AG20443 (cell line): Measurements from ENCODE around the gene PDE1C.

ENCODE experiments used
- DNase-seq: peaks from one replicate; pipeline ENCODE4 v3.0.0; 2012; ENCODE audit warnings: low spot score, mixed read lengths

Gene PDE1C

DNA sequence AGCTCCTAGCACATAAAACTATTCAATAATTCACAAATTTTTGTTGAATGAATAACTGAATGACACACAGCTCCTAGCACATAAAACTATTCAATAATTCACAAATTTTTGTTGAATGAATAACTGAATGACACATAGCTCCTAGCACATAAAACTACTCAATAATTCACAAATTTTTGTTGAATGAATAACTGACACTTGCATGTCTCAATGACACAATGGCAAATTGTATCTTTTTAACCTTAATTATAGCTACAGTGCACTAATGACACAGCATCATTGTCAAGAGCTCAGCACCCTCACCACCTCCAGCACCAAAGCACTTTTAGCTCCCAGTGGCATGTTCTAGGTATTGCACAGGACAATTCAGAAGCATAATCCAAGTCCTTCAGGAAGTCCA is 131.6 kb downstream of the PDE1C start:
- peak; percentile 22 for DNase-seq

DNA sequence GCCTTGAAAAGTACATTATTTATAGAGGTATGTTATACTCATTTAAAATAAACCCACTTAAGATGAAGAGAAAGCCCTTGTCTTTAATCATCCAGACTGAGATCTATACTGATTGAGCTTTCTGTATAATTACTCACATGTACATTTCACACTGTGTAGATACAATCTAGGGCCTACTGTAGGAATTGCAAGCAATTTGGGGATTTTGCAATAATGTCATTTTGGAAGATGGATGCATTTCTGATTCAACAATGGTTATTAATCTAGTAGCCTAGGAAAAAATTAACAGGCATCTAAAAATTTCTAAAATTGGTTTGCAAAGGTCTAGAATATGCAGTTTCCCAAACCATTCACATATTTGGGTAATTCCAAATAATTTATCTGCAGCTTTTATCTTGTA is 132.2 kb downstream of the PDE1C start:
- DNase-seq, result no peak

DNA sequence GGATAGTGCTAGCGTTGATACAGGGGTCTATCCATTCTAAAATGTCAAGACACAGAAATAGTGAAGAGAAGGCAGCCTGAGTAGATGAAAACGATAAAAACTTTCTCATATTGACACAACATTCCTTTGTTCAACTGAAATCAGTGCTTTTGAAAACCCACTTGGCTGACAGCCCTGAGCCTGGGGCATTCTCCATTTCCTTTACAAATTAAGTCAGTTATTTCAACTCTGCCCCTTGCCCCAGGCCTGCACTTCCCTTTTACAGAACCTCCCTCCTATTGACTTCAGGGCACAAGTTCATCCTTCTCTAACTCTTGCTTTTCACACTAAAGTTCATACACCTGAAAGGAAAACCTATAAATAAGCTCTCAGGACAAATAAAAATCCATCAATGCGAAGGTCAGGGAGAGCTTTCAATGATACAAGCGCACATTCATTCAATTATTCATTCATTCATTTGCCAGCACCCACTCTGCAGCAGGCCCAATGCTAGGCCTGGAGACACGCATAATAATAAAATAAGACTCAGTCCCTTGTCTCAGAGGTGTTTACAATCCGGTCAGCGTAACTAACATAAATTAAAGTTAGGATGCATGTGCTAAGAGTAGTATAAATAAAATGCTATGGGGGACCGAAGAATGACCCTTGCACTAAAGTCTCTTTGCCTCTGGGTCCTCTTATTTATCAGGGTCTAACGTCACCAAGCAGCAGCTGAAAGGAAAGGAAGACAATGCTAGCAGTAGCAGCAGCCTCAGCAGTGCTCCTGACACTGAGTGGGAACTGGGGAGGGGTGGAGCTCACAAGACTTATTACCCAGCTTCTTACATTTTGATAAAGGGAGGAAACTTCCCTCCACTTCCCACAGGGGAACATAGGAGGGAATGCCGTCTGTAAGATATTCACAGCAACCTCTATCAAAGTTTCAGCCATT is 134.8 kb downstream of the PDE1C start:
- DNase-seq, result no peak

DNA sequence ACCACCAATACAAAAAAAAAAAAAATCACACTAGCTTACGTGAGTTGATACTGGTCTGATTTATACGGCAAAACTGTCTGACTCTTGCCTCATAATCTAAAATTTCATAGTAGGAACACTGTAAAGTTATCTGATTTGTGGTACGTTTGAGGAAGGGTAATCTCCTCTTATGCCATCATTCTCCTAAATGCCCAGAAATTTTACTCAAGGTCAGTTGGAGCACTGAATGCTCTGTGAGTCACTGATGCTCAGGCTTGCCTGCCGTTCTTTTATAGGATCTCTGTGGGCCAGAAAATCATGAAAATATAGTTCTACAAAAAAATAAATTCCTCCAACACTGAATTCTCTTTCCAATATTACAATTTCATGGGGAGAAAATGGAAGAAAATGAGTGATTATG is 135.7 kb downstream of the PDE1C start:
- DNase-seq, result no peak

DNA sequence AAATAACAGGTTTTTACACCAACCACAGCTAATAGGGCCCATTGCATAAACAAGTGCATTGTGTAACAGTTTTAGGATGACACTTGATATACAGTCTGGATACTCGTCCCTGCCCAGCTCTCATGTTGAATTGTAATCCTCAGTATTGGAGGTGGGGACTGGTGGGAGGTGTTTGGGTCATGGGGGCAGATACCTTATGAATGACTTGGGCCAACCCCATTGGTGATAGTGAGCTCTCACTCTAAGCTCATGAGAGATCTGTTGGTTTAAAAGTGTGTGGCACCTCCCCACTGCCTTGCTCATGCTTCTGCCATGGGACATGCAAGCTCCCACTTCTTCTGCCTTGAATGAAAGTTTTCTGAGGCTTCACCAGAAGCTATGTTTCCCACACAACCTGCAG is 136.7 kb downstream of the PDE1C start:
- no peak for DNase-seq

DNA sequence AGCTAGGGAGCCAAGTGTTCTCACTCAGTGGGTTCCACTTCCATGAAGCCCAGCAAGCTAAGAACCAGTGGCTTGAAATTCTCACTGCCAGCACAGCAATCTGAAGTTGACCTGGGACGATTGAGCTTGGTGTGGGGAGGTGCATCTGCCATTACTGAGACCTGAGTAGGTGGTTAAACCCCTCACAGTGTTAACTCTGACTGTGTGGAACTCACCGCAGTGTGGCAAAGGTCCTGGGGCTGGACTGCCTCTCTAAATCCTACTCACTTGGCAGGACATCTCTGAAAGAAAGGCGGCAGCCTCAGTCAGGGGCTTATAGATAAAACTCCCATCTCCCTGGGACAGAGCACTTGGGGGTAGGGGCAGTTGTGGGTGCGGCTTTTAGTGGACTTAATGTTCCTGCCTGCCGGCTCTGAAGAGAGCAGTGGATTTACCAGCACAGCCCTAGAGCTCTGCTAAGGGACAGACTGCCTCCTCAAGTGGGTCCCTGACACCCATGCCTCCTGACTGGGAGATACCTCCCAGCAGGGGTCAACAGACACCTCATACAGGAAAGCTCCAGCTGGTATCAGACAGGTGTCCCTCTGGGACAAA is 143.1 kb downstream of the PDE1C start:
- DNase-seq, result no peak

DNA sequence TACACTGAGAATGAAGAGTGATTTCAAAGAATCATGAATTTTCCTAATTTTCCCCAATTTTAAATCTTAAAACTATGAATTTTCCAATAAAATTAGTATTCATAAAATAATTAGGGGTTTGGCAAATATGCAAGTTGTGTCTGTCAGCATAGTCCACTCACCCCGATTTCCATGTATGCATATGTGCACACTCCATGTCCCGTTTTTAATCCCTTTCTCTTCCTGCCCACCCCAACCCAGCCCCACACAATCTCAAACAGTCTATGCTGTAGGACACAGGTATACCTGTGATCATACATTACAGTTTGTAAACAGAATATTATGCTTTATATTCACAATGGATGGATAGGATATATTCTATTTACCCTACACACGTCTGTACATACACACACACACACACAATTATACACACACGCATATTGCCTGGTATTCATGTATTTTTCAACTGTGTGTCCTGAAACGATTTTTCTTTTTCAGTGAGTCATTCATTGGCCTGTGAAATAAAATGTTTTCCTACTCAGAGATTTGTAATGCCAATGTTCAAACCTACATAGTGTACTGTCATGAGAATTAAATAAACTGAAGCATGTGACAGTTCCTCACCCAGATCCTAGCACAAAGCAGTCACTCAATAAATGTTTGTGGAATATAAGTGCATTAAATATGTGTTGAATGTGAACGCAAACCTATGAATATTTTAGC is 144.3 kb downstream of the PDE1C start:
- DNase-seq, result no peak

DNA sequence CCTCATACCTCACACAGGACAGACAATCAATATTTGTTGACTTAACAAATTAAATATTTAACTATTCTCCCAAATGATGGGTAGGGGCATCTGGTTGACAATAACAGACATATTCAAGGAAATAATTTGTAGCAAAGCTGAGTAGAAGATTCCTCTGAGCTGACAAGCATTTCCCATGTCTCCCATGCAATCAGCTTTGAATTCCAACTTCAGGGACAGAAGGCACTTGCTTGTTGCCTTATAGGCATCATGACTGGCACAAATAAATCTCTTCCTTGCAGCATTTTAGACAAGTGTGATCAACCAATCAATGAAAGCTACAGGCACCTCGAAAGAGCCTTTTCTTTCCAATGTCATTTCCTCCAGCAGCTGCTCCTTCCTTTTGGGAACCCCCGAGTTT is 146.0 kb downstream of the PDE1C start:
- no peak for DNase-seq

DNA sequence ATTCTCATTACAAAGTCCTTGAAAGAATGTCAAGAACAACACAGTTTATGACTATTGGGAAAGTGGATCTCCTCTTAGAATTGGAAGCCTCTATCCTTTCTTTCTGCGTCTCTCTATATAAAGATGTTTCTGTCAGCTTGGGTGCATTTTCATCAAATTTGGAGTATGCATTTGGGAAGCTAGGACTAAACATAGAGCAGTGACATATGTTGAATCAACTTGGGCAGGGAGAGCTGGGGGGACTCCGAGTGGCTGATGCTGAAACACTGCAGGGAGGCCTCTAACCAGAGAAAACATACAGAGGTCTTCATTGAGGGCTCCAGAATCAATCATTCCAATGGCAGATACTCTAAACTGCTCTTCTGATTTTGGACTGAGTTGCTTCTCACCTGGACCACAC is 147.4 kb downstream of the PDE1C start:
- no peak for DNase-seq

DNA sequence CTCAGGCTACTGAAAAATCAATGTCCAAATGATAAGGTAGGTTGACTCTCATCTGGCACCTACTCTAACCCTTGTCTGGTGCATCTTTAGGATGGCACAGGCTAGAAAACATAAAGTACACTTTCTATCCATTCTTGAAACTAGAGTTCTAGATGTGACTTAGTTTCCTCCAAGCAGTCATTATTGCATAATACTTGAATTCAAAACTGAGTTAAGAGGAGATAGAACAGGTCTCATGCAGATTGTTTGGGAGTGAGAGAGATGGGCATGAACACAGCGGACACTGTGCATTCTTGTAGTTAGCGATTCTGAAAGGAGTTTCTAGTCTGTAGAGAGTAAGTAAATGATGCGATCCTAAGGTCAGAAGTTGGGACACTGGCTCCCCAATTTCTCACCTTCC is 149.2 kb downstream of the PDE1C start:
- no peak for DNase-seq

DNA sequence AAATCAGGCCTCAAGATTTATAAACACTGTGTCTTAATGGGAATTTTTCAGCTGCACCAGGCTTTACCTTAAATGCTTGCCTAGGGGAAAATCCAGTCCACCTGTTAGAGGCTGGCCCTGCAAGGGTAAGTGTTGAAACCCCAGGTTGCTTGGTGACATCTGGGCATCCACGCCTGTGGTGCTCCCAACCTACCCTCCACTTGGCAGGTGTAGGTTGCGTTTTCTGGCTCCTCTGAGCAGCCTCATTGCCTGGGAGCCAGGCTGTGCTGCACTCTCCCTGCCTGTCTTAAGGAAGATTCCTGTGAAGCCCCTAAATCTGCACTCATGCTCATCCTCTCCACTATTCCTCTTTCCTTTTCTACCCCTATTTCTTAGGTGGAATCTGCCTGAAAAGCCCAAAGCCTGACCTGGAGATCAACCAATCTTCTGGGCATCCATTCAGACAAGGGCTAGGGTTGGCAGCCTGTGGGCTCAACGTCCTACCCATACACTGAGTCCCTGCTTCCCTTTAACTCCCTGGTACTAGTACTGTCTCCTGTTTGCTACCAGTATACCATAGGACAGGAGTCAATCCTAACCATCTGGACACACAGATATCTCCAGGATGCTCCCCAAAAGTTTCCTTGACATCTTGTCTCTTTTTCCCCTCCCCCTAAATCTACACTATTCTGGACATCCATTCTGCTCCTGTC is 150.4 kb downstream of the PDE1C start:
- DNase-seq, result no peak

DNA sequence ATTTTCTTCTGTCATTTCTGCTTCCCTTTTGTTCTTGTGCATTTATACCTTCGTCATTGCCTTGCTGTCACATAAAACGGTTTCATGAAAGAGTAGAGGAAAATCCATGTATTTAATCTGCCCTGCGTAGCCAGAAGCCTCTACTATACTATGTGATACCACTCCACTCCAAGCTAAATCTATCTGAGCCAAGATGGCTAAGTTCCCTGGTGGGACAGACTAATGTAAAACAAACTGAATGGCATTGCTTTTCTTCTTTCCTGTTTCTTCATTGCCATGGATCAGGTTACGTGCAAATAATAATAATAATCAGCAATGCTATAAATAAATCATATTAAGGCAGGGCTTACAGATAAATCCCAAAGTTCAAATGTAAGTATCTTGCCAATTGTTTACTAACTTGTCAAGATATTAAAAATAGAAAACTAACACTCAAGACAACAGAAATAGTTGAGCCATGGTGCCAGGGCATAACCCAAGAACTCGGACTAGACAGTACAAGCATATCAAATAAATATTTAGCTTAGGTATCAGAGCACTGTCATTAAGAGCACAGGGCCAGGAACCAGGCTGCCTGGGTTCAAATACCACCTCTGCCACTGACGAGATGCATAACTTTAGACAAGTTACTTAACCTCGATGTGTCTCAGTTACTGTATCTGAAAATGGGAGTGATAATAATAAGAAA is 151.4 kb downstream of the PDE1C start:
- DNase-seq, result no peak

DNA sequence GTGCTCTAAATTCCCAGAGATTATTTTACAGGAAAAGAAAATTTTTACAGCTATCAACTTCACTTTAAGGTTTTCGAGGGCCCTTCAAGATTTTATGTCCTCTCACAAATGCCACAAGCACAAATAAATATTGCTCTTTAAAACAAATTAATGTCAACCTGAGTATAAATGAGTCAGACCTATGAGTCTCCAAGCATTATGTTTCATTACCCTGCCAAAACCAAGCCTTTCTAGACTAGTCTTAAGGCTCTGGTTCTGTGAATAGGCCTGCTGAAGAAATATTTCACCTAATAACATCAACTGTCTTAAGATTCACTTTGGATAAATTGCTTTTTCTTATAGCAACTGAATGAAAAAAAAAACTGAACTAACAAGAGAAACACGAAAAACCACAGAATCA is 153.0 kb downstream of the PDE1C start:
- no peak for DNase-seq

DNA sequence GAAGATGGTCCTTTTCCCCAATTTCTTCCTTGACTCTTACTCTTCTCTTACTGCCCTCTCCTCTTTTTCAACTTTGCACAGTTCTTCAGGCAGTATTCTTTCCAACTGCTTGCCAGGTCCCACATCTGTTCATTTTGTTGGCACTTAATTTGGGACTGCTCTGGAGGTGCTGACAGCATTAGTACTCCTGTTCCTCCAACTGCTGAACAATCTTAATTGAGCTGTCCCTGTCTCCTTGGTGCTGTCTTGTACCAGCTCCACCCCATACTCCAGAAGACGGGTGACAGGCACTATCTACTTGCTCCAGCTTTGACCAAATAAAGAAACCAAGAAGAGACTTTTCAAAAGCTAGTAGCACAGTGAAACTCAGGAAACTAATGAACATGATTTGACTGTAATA is 160.0 kb downstream of the PDE1C start:
- DNase-seq, result no peak

DNA sequence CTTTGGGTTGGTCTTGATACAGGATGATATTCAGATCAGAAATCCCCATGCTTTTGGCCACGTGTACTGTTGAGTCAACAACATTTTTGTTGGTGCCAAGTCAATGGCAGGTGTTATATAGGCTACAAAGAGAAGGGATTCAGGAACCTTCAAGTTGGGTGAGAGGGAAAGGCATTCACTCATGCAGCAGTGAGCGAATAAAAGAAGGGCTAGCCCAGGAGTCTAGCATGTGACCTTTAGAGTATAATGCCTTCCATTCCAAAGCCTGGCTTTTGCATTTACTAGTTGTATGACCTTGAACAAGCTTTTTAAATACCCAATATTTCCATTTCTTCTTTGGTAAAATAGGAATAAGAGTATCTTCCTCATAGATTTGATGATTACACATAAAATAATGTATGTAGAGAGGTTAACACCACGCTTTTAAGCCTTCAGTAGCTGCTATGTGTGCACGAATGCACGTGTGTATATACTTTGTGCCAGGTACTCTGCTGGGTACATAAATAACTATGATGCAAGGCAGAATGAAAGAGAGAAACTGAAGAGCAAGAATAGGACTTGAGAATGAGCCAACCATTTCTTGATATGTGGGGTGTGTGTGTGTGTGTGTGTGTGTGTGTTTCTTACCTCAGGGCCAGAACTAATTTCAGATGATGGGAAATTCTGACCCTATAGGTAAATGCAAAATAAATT is 163.6 kb downstream of the PDE1C start:
- DNase-seq, result no peak

DNA sequence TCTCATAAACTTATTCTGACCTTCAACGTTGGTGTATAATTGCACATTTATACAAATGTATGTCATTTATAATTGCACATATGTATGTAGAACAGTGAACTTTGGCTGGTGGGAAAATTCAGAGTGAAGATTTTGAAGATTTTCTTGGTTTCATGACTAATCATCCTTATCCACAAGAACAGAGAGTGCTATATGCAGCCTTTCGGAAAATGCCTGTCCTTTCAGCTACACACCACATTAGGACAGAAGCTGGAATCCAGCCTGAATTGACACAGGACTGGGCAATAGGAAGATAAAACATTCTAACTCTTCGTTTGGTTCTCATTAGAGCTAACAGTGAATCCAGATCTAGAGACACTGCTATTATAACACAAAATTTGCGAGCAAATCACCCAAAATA is 166.2 kb downstream of the PDE1C start:
- DNase-seq, result no peak

DNA sequence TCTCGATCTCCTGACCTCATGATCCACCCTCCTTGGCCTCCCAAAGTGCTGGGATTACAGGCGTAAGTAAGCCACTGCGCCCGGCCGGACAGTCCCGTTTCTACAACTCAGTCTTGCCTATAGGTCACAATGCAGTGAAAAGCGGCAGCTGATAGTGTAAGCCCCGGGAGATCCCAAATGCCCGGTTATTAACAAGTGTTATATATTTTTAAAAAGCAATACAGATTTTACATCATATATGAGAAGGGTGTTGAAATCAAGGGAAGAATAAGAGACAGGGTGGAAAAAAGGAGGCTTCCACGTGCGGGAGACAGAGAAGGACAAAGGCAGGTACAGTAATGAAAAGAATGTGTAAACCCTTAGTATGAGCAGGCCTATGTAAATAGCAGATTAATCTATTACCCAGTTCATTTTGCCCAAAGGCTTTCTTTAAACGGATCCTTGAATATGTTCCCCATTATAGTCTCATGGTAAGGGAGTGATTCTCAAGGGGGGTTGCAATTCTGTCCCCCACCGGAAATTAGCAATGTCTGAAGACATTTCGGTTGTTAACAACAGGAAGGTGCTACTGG is 170.8 kb downstream of the PDE1C start:
- no peak for DNase-seq

DNA sequence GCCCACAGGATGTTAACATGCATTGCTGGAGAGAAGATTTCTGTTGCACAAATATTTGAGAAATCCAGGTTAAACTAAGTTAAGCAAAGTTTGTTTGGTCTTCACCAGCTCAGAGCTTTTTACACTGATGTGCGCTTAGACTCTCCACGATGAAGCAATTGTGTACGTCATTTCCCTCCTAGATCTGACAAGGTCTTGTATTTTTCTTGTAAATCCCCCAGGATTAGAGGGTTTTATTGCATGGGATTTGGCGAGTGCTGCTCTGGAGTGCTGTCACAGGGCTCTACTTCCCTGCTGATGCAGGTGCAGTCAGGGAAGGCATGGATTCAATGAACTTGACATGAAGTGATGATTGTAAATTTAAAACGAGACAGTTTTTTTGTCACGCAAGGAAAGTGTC is 173.3 kb downstream of the PDE1C start:
- no peak for DNase-seq

DNA sequence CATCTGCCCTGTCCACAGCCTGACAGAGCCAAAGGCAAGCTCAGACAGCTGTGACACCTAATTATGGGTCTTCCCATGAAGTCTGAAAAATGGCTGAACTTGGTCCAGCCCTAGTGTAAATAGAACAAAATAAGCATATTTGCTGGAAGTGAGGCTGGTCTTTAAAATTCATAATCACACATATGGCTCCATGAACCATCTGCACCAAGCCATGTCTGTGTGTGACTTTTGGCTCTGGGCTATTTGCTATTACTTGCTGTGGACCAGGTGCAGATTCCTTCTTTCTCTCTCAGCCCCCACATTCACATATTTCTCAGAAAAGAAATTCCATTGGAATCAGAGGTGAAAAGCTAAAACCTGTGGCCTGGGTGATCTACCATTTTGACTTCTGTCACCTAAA is 175.9 kb downstream of the PDE1C start:
- DNase-seq, result no peak

DNA sequence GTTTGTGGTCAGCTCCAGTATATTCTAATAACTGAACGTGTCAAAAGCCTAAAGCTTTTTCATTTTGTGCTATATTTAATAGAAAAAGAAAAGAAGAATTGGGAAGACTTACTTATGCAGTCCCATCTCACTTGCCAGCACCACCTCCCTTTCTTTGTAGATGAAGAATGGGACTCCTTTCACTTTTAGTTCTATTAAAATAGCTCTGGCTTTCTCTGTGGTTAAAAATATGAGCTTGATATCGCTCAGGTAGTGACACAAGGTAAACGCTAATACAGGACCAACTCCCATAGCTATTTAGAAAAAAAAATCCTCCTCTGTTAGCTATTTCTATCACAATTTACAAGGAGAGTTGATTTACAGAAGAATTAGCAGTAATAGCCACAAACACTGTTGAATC is 176.8 kb downstream of the PDE1C start:
- no peak for DNase-seq
